H9 (cell line): ENCODE measurements around the gene DOK5. TPM values are rescaled to one million over a fixed set of nuclear protein-coding genes. Genes with fewer than 3 reads are reported as not detected.

Experiments used
- DNase-seq: peaks from one replicate; pipeline ENCODE4 v3.0.0-alpha.2; 2017
- H2AFZ ChIP-seq: one replicate; pipeline ENCODE4 v1.6.1; 2013; ENCODE audit warnings: mild to moderate bottlenecking, low read length, control low read depth, moderate library complexity
- H2AK5ac ChIP-seq: 2 replicates; pipeline ENCODE4 v1.6.1; 2013; ENCODE audit warnings: low read length, control low read depth, mixed read lengths; ENCODE audit not compliant: insufficient read length
- H2BK120ac ChIP-seq: one replicate; pipeline ENCODE4 v1.6.1; 2013; ENCODE audit warnings: low read depth, mild to moderate bottlenecking, low read length, control low read depth, inconsistent platforms; ENCODE audit not compliant: poor library complexity, severe bottlenecking
- H2BK12ac ChIP-seq: 2 replicates; pipeline ENCODE4 v1.6.1; 2013; ENCODE audit warnings: low read length, control low read depth, mixed read lengths, low read depth; ENCODE audit not compliant: insufficient read length
- H2BK15ac ChIP-seq: 2 replicates; pipeline ENCODE4 v1.6.1; 2013; ENCODE audit warnings: low read depth, low read length, control low read depth
- H2BK20ac ChIP-seq: one replicate; pipeline ENCODE4 v1.6.1; 2013; ENCODE audit warnings: low read depth, mild to moderate bottlenecking, low read length, control low read depth, inconsistent platforms; ENCODE audit not compliant: poor library complexity, severe bottlenecking
- H2BK5ac ChIP-seq: 2 replicates; pipeline ENCODE4 v1.6.1; 2013; ENCODE audit warnings: low read length, control low read depth, mixed read lengths; ENCODE audit not compliant: insufficient read length
- H3K14ac ChIP-seq: 2 replicates; pipeline ENCODE4 v1.6.1; 2013; ENCODE audit warnings: low read length, control low read depth; ENCODE audit not compliant: insufficient read depth
- H3K18ac ChIP-seq: 2 replicates; pipeline ENCODE4 v1.6.1; 2013; ENCODE audit warnings: low read depth, mild to moderate bottlenecking, mixed read lengths, low read length, control low read depth; ENCODE audit not compliant: insufficient read length
- H3K23ac ChIP-seq: 2 replicates; pipeline ENCODE4 v1.6.1; 2013; ENCODE audit warnings: low read length, control low read depth, mixed read lengths, low read depth; ENCODE audit not compliant: insufficient read length
- H3K23me2 ChIP-seq: 2 replicates; pipeline ENCODE4 v1.6.1; 2013; ENCODE audit warnings: low read depth, mild to moderate bottlenecking, mixed read lengths, low read length, control low read depth; ENCODE audit not compliant: insufficient read length, poor library complexity, severe bottlenecking
- H3K27ac ChIP-seq: 2 replicates; pipeline ENCODE4 v1.5.1; 2013; ENCODE audit warnings: low read length, control low read depth, mixed read lengths, low read depth; ENCODE audit not compliant: insufficient read length
- H3K27me3 ChIP-seq: 2 replicates; pipeline ENCODE4 v1.6.1; 2013; ENCODE audit warnings: low read length, control low read depth, inconsistent platforms; ENCODE audit not compliant: insufficient read depth
- H3K4ac ChIP-seq: 2 replicates; pipeline ENCODE4 v1.6.1; 2013; ENCODE audit warnings: low read depth, mild to moderate bottlenecking, control low read depth, inconsistent platforms, low read length, moderate library complexity
- H3K4me1 ChIP-seq: 2 replicates; pipeline ENCODE4 v1.6.1; 2013; ENCODE audit warnings: low read length, control low read depth, inconsistent platforms; ENCODE audit not compliant: insufficient read depth
- H3K4me2 ChIP-seq: 2 replicates; pipeline ENCODE4 v1.6.1; 2013; ENCODE audit warnings: low read length, control low read depth, mixed read lengths; ENCODE audit not compliant: insufficient read length, insufficient read depth
- H3K56ac ChIP-seq: 2 replicates; pipeline ENCODE4 v1.6.1; 2013; ENCODE audit warnings: low read depth, mild to moderate bottlenecking, mixed read lengths, low read length, control low read depth; ENCODE audit not compliant: insufficient read length
- H3K79me1 ChIP-seq: 2 replicates; pipeline ENCODE4 v1.6.1; 2013; ENCODE audit warnings: low read depth, mild to moderate bottlenecking, moderate library complexity, low read length, control low read depth, inconsistent platforms; ENCODE audit not compliant: insufficient read depth, poor library complexity, severe bottlenecking
- H3K79me2 ChIP-seq: 2 replicates; pipeline ENCODE4 v1.6.1; 2013; ENCODE audit warnings: low read length, control low read depth, inconsistent platforms; ENCODE audit not compliant: insufficient read depth
- H3K9ac ChIP-seq: 2 replicates; pipeline ENCODE4 v1.6.1; 2013; ENCODE audit warnings: low read length, control low read depth, mixed read lengths; ENCODE audit not compliant: insufficient read length; ENCODE audit errors: extremely low read depth
- H3K9me3 ChIP-seq: one replicate; pipeline ENCODE4 v1.6.1; 2013; ENCODE audit warnings: low read depth, low read length, inconsistent platforms; ENCODE audit not compliant: control insufficient read depth
- H3T11ph ChIP-seq: one replicate; pipeline ENCODE4 v1.6.1; 2013; ENCODE audit warnings: mild to moderate bottlenecking, low read length, control low read depth, inconsistent platforms
- H4K20me1 ChIP-seq: one replicate; pipeline ENCODE4 v1.6.1; 2013; ENCODE audit not compliant: control insufficient read depth, insufficient read length, insufficient read depth
- H4K5ac ChIP-seq: 2 replicates; pipeline ENCODE4 v1.6.1; 2013; ENCODE audit warnings: low read depth, mild to moderate bottlenecking, mixed read lengths, low read length, control low read depth; ENCODE audit not compliant: insufficient read length
- H4K8ac ChIP-seq: replicated peaks from 2 replicates; pipeline ENCODE4 v1.6.1; 2013; ENCODE audit warnings: low read length, control low read depth, mixed read lengths, low read depth; ENCODE audit not compliant: insufficient read length
- H4K91ac ChIP-seq: 2 replicates; pipeline ENCODE4 v1.6.1; 2013; ENCODE audit warnings: low read depth, mild to moderate bottlenecking, moderate library complexity, mixed read lengths, low read length, control low read depth; ENCODE audit not compliant: insufficient read length
- H3K27ac Mint-ChIP-seq, 3 experiments: 2 replicates in 2 of 3; 3 replicates in 1 of 3; pipeline ENCODE4 v1.8.0; 2020 to 2021; ENCODE audit warnings: mixed read lengths in 3 of 3, mild to moderate bottlenecking in 1 of 3, moderate library complexity in 1 of 3
- H3K27me3 Mint-ChIP-seq: 2 replicates; pipeline ENCODE4 v1.8.0; 2021; ENCODE audit warnings: low read depth, mild to moderate bottlenecking, moderate library complexity, mixed read lengths
- H3K36me3 Mint-ChIP-seq, 3 experiments: 2 replicates in 2 of 3; 3 replicates in 1 of 3; pipeline ENCODE4 v1.8.0; 2020 to 2021; ENCODE audit warnings: low read depth in 3 of 3, mixed read lengths in 3 of 3; ENCODE audit not compliant: insufficient read depth in 1 of 3
- H3K4me1 Mint-ChIP-seq, 2 experiments: 2 replicates each; pipeline ENCODE4 v1.8.0; 2020; ENCODE audit warnings: mixed read lengths in 2 of 2
- H3K4me3 Mint-ChIP-seq, 2 experiments: 2 replicates in 1 of 2; 3 replicates in 1 of 2; pipeline ENCODE4 v1.8.0; 2020 to 2021; ENCODE audit warnings: mild to moderate bottlenecking in 2 of 2, mixed read lengths in 2 of 2, moderate library complexity in 1 of 2
- H3K9me3 Mint-ChIP-seq, 2 experiments: 2 replicates in 1 of 2; 3 replicates in 1 of 2; pipeline ENCODE4 v1.8.0; 2020; ENCODE audit warnings: mild to moderate bottlenecking in 2 of 2, mixed read lengths in 2 of 2, moderate library complexity in 1 of 2
- CTCF ChIP-seq: fragments of 200-600 bp; sonication (generic); conservative IDR thresholded peaks from 3 replicates; pipeline ENCODE4 v1.8.0; 2021; ENCODE audit warnings: antibody characterized with exemption, mild to moderate bottlenecking
- WGBS: extraction: QIAGEN DNeasy Blood & Tissue Kit; methylation state at CpG from one replicate; pipeline ENCODE4 v1.1.7; 2013; ENCODE audit warnings: missing lambda C conversion rate, low lambda C conversion rate, mixed read lengths; ENCODE audit not compliant: insufficient read length; ENCODE audit errors: extremely low coverage; 5-methylcytosine and 5-hydroxymethylcytosine counted together
- total RNA-seq: library from RNA; stranded (reverse); gene quantifications from 2 replicates; pipeline ENCODE4 v1.2.1, GENCODE V29; 2021

DOK5 gene
- total RNA-seq, 1 experiment from 2014 or later = 4.5 TPM

DNA sequence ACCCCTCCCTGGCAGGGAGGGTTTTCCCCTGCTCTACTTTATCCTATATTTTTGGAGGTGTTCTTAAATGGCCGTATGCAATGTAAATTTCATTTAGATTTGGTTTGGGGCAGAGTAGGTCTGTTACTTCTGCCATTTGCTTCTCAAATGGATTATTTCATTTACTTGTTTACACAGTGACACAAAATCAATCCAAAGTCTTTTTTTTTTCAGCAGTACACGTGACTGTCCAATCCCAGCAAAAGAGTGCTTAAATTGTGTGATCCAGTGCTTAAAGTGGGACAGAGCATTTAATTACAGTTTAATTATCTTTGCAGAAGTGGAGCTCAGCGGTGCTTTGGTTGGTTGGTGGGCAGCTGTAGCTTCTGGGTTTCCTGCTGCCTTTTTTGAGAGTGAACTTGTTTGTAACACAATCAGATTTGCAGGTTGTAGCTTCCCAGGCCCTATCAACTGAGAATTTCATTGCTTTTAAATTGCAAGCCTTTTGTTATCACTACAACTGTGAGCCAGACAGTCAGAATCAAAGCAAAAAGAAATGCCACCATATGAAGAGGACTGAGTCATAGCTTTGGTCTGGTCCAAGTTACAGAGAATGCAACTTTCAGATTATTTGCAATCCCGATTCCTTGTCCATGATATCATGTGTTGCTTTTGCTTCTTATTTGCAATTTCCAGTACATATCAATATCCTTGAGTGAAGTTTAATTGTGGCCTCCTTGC lies 216.9 kb downstream of the DOK5 start:
- H3K23me2 ChIP-seq = no peaks in the 10 kb centered on the region
- no peak overlapping the region for H4K91ac ChIP-seq
- H3K9ac ChIP-seq = no peak overlapping the region
- H3K4me1 ChIP-seq = no peaks in the 10 kb centered on the region
- no peak overlapping the region for H3K4ac ChIP-seq
- H2BK120ac ChIP-seq = no peak overlapping the region
- H2AK5ac ChIP-seq = no peak overlapping the region
- no peak overlapping the region for H3K18ac ChIP-seq
- H3K79me2 ChIP-seq = no peaks in the 10 kb centered on the region
- H2BK15ac ChIP-seq = no peak overlapping the region
- no peaks in the 10 kb centered on the region for H3K9me3 ChIP-seq
- H3K14ac ChIP-seq = no peak overlapping the region
- no peak overlapping the region for H3K27ac Mint-ChIP-seq
- H3K79me1 ChIP-seq = no peaks in the 10 kb centered on the region
- no peaks in the 10 kb centered on the region for H4K20me1 ChIP-seq
- no peak overlapping the region for H3K4me2 ChIP-seq
- no peak overlapping the region for H2BK12ac ChIP-seq
- no peak overlapping the region for H2BK20ac ChIP-seq
- H3T11ph ChIP-seq = no peak overlapping the region
- no peak overlapping the region for H3K27ac ChIP-seq
- no peaks in the 10 kb centered on the region; the same call in 1 of the 2 replicates for H3K27me3 Mint-ChIP-seq
- no CpG with 5 or more reads among the region's 4 CpGs for WGBS
- H3K56ac ChIP-seq = no peak overlapping the region
- H2AFZ ChIP-seq = no peak overlapping the region
- H2BK5ac ChIP-seq = no peak overlapping the region
- peaks cover 0 to 6% (median 0%) of the 10 kb centered on the region in 3 experiments; a peak in 1 of 7 replicates for H3K36me3 Mint-ChIP-seq
- H3K23ac ChIP-seq = no peak overlapping the region
- H3K9me3 Mint-ChIP-seq = peaks cover 4 to 6% of the 10 kb centered on the region in 2 experiments; a peak in 4 of 5 replicates
- no peak overlapping the region for H4K5ac ChIP-seq
- peaks cover 4 to 7% of the 10 kb centered on the region in 2 experiments; a peak in 3 of 4 replicates for H3K4me1 Mint-ChIP-seq
- no peak overlapping the region for H3K4me3 Mint-ChIP-seq
- DNase-seq = no peak
- H4K8ac ChIP-seq = no peak overlapping the region
- H3K27me3 ChIP-seq = no peaks in the 10 kb centered on the region
- TF ChIP-seq CTCF = no peak
